ENCODE results near the gene RAET1G.

GRCh38 chr6:149895833-149896271, 27.1 kb downstream of the RAET1G start:
- TF ChIP-seq CTCF (IDR thresholded peaks at IDR 0.05), result no peak
- TF ChIP-seq POLR2A (IDR thresholded peaks at IDR 0.05), result no peak
- TF ChIP-seq EP300 (IDR thresholded peaks at IDR 0.05), result no peak

All from upper lobe of left lung (tissue), 4 donors.